Measurements from ENCODE around the gene CRB3. TPM values are rescaled to one million over a fixed set of nuclear protein-coding genes. Genes with fewer than 3 reads are reported as not detected.

The CRB3 gene
- total and polyA plus RNA-seq, 9 donors: 0.33 to 30.1 (median 1.4) TPM; not detected in 2

DNA sequence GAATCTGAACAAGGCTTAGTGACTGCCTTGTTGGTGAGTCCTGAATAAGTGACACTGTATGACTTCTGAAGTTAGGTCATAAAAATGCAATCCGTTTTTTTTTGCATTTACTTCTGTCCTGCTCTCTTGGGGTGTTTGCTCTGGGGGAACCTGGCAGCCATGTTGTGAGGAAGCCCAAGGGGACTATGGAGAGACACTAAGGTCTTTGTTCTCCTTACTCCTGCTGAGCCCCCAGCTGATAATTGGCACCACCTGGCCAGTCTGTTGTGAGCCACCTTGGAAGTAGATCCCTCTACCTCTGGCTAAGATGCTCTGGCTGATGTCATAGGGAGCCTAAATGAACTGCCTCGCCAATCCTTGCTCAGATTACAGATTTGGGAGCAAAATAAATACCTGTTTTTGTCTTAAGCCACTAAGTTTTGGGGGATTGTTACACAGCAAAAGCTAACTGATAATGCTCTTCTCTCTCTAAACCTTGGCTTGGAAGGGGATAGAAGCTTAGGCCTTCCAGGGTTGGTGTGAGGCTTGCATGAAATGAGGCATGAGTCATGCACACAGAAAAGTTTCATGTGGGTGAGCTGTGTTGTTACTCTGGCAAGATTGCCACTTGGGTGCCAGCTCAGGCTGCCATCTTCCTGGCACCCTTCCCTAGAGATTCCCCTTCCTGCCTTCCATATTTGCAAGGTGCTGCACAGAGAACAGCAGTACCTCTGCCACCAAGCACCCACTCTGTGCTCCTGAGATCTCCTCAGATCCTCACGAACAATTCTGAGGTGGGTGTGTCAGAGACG, 27.9 kb downstream of the CRB3 start:
- TF ChIP-seq, protein P1, sequence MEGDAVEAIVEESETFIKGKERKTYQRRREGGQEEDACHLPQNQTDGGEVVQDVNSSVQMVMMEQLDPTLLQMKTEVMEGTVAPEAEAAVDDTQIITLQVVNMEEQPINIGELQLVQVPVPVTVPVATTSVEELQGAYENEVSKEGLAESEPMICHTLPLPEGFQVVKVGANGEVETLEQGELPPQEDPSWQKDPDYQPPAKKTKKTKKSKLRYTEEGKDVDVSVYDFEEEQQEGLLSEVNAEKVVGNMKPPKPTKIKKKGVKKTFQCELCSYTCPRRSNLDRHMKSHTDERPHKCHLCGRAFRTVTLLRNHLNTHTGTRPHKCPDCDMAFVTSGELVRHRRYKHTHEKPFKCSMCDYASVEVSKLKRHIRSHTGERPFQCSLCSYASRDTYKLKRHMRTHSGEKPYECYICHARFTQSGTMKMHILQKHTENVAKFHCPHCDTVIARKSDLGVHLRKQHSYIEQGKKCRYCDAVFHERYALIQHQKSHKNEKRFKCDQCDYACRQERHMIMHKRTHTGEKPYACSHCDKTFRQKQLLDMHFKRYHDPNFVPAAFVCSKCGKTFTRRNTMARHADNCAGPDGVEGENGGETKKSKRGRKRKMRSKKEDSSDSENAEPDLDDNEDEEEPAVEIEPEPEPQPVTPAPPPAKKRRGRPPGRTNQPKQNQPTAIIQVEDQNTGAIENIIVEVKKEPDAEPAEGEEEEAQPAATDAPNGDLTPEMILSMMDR (IDR thresholded peaks at IDR 0.05): no peak
- TF ChIP-seq POLR2A (IDR thresholded peaks at IDR 0.05): no peak
- TF ChIP-seq EP300 (IDR thresholded peaks at IDR 0.05): no peak
- DNase-seq: no peak
- WGBS, 3 donors: 75 to 91% (median 79%) methylated on average over 4 of the region's 4 CpGs
- Histone ChIP-seq H3K27ac (no peak overlapping the region), H3K4me3 (no peak overlapping the region), H3K36me3 (no peaks in the 10 kb centered on the region), H3K27me3 (no peaks in the 10 kb centered on the region), H3K4me1 (ENCODE audit: insufficient read depth) (no peaks in the 10 kb centered on the region), H3K9me3 (peaks cover 0 to 4% of the 10 kb centered on the region in 2 donors)
- intact Hi-C loops (cut with DNase I): no loop called here

DNA sequence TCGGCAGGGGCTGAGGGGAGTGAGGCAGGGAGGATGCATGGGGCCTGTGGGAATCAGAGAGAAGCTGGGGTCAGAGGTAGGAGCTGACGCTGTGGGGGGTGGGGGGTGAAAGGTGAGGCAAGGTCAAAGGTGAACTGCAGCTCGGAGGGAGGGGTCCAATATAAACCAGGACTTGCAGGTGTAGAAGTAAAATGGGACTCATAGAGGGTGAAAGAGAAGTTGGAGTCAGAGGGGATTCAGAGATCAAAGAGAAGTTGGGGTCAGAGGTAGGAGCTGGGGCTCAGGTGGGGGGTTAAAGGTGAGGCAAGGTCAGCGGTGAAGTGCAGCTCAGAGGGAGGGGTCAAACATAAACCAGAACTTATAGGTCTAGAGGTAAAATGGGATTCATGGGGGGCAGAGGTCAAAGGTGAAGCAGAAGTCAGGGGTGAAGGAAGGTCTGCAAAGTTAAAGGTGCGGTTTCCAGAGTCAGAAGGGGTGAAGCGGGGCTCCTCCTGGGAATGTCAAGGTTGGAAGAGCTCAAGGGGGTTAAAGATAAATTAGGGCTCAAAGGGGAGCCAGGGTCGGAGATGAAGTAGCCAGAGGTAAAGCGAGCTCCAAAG, 30.5 kb downstream of the CRB3 start:
- H3K36me3 ChIP-seq: no peaks in the 10 kb centered on the region
- H3K4me3 ChIP-seq: no peak overlapping the region
- 66 to 72% (median 69%) methylated on average over 8 of the region's 8 CpGs for WGBS, 3 donors
- no peak overlapping the region for H3K27ac ChIP-seq
- H3K9me3 ChIP-seq: peaks cover 0 to 4% of the 10 kb centered on the region in 2 donors
- H3K4me1 ChIP-seq (ENCODE audit: insufficient read depth): no peaks in the 10 kb centered on the region
- intact Hi-C loops (cut with DNase I): no loop called here
- TF ChIP-seq, protein P1 (IDR thresholded peaks at IDR 0.05): no peak
- TF ChIP-seq EP300 (IDR thresholded peaks at IDR 0.05): no peak
- no peak for TF ChIP-seq POLR2A (IDR thresholded peaks at IDR 0.05)
- no peaks in the 10 kb centered on the region for H3K27me3 ChIP-seq
- no peak for DNase-seq

DNA sequence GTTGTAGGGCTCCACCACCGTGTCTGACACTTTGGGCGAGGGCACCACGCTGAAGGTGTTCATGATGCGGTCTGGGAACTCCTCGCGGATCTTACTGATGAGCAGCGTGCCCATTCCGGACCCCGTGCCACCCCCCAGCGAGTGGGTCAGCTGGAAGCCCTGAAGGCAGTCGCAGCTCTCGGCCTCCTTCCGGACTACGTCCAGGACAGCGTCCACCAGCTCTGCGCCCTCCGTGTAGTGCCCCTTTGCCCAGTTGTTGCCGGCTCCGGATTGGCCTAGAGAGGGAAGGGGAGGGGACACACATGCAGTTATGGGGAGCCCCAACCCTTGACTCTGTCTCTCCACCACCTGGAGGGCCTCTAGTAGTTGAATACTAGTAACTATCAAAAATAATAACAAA, 31.9 kb downstream of the CRB3 start:
- no peak for DNase-seq
- H3K27ac ChIP-seq: no peak overlapping the region
- peaks cover 0 to 4% of the 10 kb centered on the region in 2 donors for H3K9me3 ChIP-seq
- H3K36me3 ChIP-seq: no peaks in the 10 kb centered on the region
- H3K4me1 ChIP-seq (ENCODE audit: insufficient read depth): no peaks in the 10 kb centered on the region
- intact Hi-C loops (cut with DNase I): no loop called here
- no peaks in the 10 kb centered on the region for H3K27me3 ChIP-seq
- no peak overlapping the region for H3K4me3 ChIP-seq
- TF ChIP-seq, protein P1 (IDR thresholded peaks at IDR 0.05): no peak
- TF ChIP-seq POLR2A (IDR thresholded peaks at IDR 0.05) (no peak), EP300 (IDR thresholded peaks at IDR 0.05) (no peak)
- WGBS, 3 donors: 93 to 96% (median 93%) methylated on average over 19 of the region's 19 CpGs

DNA sequence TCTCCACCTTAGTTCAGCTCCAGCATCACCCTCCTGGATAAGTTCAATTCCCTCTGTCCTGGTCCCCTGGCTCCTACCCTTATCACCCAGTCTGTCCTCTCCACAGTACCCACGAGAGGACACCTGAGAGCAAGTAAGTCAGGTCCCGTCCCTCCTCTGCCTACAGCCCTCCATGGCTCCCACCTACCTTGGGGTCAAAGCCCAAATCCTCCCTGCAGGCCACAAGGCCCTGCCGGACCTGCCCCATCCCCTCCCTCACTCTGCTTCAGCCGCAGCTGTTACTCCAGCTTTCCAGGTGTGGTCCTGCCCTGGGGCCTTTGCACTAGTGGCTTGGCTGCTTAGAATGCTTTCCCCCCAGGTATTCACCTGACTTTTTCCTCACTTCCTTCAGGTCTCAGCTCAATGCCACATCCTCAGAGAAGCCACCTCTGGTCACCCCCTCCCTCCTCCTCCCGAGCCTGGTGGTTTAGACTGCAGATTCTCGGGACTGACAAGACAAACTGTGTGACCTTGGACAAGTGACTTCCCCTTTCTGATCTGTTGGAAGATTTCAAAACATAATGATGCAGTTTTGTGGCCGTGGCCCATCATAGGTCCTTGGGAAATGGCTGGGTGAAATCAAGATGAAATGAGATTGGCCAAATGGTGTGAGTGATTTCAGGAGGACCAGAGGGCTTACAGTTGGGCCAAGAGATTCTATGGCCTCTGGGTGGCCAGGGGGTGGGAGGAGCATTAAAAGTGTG, 34.4 kb downstream of the CRB3 start:
- Histone ChIP-seq H3K4me3 (no peak overlapping the region), H3K4me1 (ENCODE audit: insufficient read depth) (no peaks in the 10 kb centered on the region), H3K9me3 (no peaks in the 10 kb centered on the region), H3K27ac (no peak overlapping the region), H3K36me3 (no peaks in the 10 kb centered on the region), H3K27me3 (no peaks in the 10 kb centered on the region)
- DNase-seq: no peak
- intact Hi-C loops (cut with DNase I): no loop called here
- no peak for TF ChIP-seq EP300 (IDR thresholded peaks at IDR 0.05)
- no peak for TF ChIP-seq POLR2A (IDR thresholded peaks at IDR 0.05)
- TF ChIP-seq, protein P1 (IDR thresholded peaks at IDR 0.05): no peak
- 61 to 69% (median 65%) methylated on average over 7 of the region's 7 CpGs for WGBS, 3 donors

All from ovary (tissue), 9 donors.